A549 (cell line): ENCODE measurements around the gene TLCD3B. TPM values are rescaled to one million over a fixed set of nuclear protein-coding genes. Genes with fewer than 3 reads are reported as not detected.
A peak's percentile ranks its signal among the peaks of the same experiment; 100 is the strongest.

Source experiments
- ATAC-seq, 2 experiments: fragments of 200-7000 bp in 1 of 2; fragments of >200 bp in 1 of 2; cut with Nextera tagmentation in 1 of 2; cut with Tn5 transposase in 1 of 2; 3 replicates each; pipeline versions ENCODE4 v1.8.0 to v1.9.1; 2018 to 2020; ENCODE audit warnings: mild to moderate bottlenecking in 1 of 2, moderate library complexity in 1 of 2
- CTCF ChIA-PET: fragments of 300-600 bp; sonication (Branson Sonifier 250); formaldehyde crosslinking; extraction: SDS; loops from one replicate; lab custom pipeline; 2021; ENCODE audit warnings: antibody characterized with exemption, inconsistent platforms; lab: Yijun Ruan, JAX
- POLR2A ChIA-PET: fragments of 350-600 bp; formaldehyde crosslinking; extraction: SDS; loops from one replicate; lab custom pipeline; 2021; ENCODE audit warnings: antibody characterized with exemption, inconsistent platforms; lab: Yijun Ruan, JAX
- DNase-seq, 2 experiments: peaks; one replicate each; pipeline versions ENCODE4 v3.0.0 to v3.0.0-alpha.2; 2011 to 2016; ENCODE audit warnings: low read depth in 1 of 2, low spot score in 1 of 2
- FAIRE-seq: peaks from 2 replicates; lab custom pipeline; 2011; peaks lifted over from hg19 to GRCh38; lab: Jason Lieb, UNC
- H3K27ac ChIP-seq, 2 experiments: fragments of >200 bp; sonication (Bioruptor Twin); formaldehyde crosslinking; 3 replicates each; pipeline ENCODE4 v1.5.1; 2016 to 2017
- H3K4me1 ChIP-seq: fragments of >200 bp; sonication (Bioruptor Twin); formaldehyde crosslinking; 3 replicates; pipeline ENCODE4 v1.6.1; 2016
- H3K4me2 ChIP-seq: fragments of >200 bp; sonication (Bioruptor Twin); formaldehyde crosslinking; 3 replicates; pipeline ENCODE4 v1.6.1; 2016
- H3K4me3 ChIP-seq: fragments of >200 bp; sonication (Bioruptor Twin); formaldehyde crosslinking; 3 replicates; pipeline ENCODE4 v1.5.1; 2016
- H3K9me3 ChIP-seq: fragments of >200 bp; sonication (Bioruptor Twin); formaldehyde crosslinking; 3 replicates; pipeline ENCODE4 v1.6.1; 2016
- BHLHE40 ChIP-seq: IDR thresholded peaks from 2 replicates; pipeline ENCODE4 v1.6.1; 2012; ENCODE audit warnings: low read depth, low read length, inconsistent platforms
- CBX8 ChIP-seq: fragments of 200-600 bp; sonication (generic); IDR thresholded peaks from 2 replicates; pipeline ENCODE4 v1.6.1; 2016
- EHF ChIP-seq: fragments of 250-450 bp; sonication (Bioruptor Pico); IDR thresholded peaks from 2 replicates; pipeline ENCODE4 v1.5.0; 2020; ENCODE audit warnings: mild to moderate bottlenecking
- EHMT2 ChIP-seq: fragments of 200-600 bp; sonication (generic); IDR thresholded peaks from 2 replicates; pipeline ENCODE4 v1.6.1; 2016; ENCODE audit warnings: antibody characterized with exemption, low read depth, mild to moderate bottlenecking, moderate library complexity
- EP300 ChIP-seq, 2 experiments: fragments of >200 bp; sonication (Bioruptor Twin); formaldehyde crosslinking; IDR thresholded peaks; 2 replicates in 1 of 2; 3 replicates in 1 of 2; pipeline ENCODE4 v1.6.1; 2016 to 2017
- FOSB ChIP-seq: fragments of 250-450 bp; sonication (Bioruptor Pico); IDR thresholded peaks from 2 replicates; pipeline ENCODE4 v1.5.0; 2020; ENCODE audit warnings: mild to moderate bottlenecking, moderate library complexity
- FOSL2 ChIP-seq, 2 experiments: fragments of 450-650 bp in 1 of 2; fragments of >200 bp in 1 of 2; sonication (Bioruptor Twin) in 1 of 2; formaldehyde crosslinking; IDR thresholded peaks; 2 replicates each; pipeline versions ENCODE4 v1.5.0 to v1.6.1; 2016 to 2020; ENCODE audit warnings: mild to moderate bottlenecking in 1 of 2, moderate library complexity in 1 of 2
- FOXS1 ChIP-seq: fragments of 250-450 bp; sonication (Bioruptor Pico); IDR thresholded peaks from 2 replicates; pipeline ENCODE4 v1.5.0; 2020; ENCODE audit warnings: mild to moderate bottlenecking, moderate library complexity
- HEYL ChIP-seq: fragments of 250-450 bp; sonication (Bioruptor Pico); IDR thresholded peaks from 2 replicates; pipeline ENCODE4 v1.8.0; 2021; ENCODE audit warnings: mild to moderate bottlenecking, moderate library complexity
- HOXB5 ChIP-seq: fragments of 250-450 bp; sonication (Bioruptor Pico); IDR thresholded peaks from 2 replicates; pipeline ENCODE4 v1.5.0; 2020; ENCODE audit warnings: mild to moderate bottlenecking, moderate library complexity
- JUN ChIP-seq, 2 experiments: fragments of >200 bp; sonication (Bioruptor Twin); formaldehyde crosslinking; IDR thresholded peaks; 2 replicates in 1 of 2; 3 replicates in 1 of 2; pipeline ENCODE4 v1.6.1; 2016 to 2017
- JUNB ChIP-seq: fragments of >200 bp; sonication (Bioruptor Twin); formaldehyde crosslinking; IDR thresholded peaks from 2 replicates; pipeline ENCODE4 v1.6.1; 2016
- MYC ChIP-seq: IDR thresholded peaks from 2 replicates; pipeline ENCODE4 v1.6.1; 2012; ENCODE audit warnings: mild to moderate bottlenecking, inconsistent platforms, low read length, improper control_type of control experiment, borderline replicate concordance
- NFE2L2 ChIP-seq: fragments of 150-350 bp; conservative IDR thresholded peaks from 2 replicates; pipeline ENCODE4 v1.6.1; 2014; ENCODE audit warnings: low read length
- NPAS2 ChIP-seq: fragments of 250-450 bp; sonication (Bioruptor Pico); IDR thresholded peaks from 2 replicates; pipeline ENCODE4 v1.8.0; 2022; ENCODE audit warnings: mild to moderate bottlenecking, moderate library complexity, borderline replicate concordance
- NR3C1 ChIP-seq: fragments of >200 bp; sonication (Bioruptor Twin); formaldehyde crosslinking; IDR thresholded peaks from 3 replicates; pipeline ENCODE4 v1.6.1; 2017
- PHF8 ChIP-seq: fragments of 200-600 bp; sonication (generic); IDR thresholded peaks from 2 replicates; pipeline ENCODE4 v1.6.1; 2016; ENCODE audit warnings: low read depth, mild to moderate bottlenecking, antibody characterized with exemption, moderate library complexity, borderline replicate concordance
- POLR2A ChIP-seq: IDR thresholded peaks from 2 replicates; pipeline ENCODE4 v1.6.1; 2012; ENCODE audit warnings: mild to moderate bottlenecking, low read length
- POLR2AphosphoS2 ChIP-seq: conservative IDR thresholded peaks from 2 replicates; pipeline ENCODE4 v1.6.1; 2012; ENCODE audit warnings: low read length, improper control_type of control experiment, inconsistent platforms
- RCOR1 ChIP-seq: fragments of 150-350 bp; IDR thresholded peaks from 2 replicates; pipeline ENCODE4 v1.6.1; 2014; ENCODE audit warnings: antibody characterized with exemption, low read length, low read depth
- TP53 ChIP-seq: fragments of 250-450 bp; sonication (Bioruptor Pico); IDR thresholded peaks from 2 replicates; pipeline ENCODE4 v1.5.0; 2021; ENCODE audit warnings: mild to moderate bottlenecking, moderate library complexity
- ZSCAN20 ChIP-seq: fragments of 250-450 bp; sonication (Bioruptor Pico); IDR thresholded peaks from 2 replicates; pipeline ENCODE4 v1.8.0; 2022; ENCODE audit warnings: mild to moderate bottlenecking, moderate library complexity
- WGBS: methylation state at CpG from one replicate; pipeline ENCODE4 v1.1.6; 2017; ENCODE audit errors: missing lambda C conversion rate; 5-methylcytosine and 5-hydroxymethylcytosine counted together
- polyA plus RNA-seq, 4 experiments: library from polyadenylated mRNA; depleted of rRNA in 3 of 4; stranded (reverse); fragments of >200 nt; fragmentation: RNase III in 1 of 4; extraction: RNeasy Plus Mini Kit Qiagen cat#74134 plus additional on column Dnase treatment in 1 of 4; gene quantifications; 2 replicates in 3 of 4; 3 replicates in 1 of 4; pipeline ENCODE4 v1.2.3, GENCODE V29; 2011 to 2017
- TF ChIP-seq, protein P1 (sequence below): fragments of >200 bp; sonication (Bioruptor Twin); formaldehyde crosslinking; IDR thresholded peaks from 2 replicates; pipeline ENCODE4 v1.6.1; 2016
- TF ChIP-seq, protein P2 (sequence below): fragments of 200-600 bp; sonication (generic); IDR thresholded peaks from 2 replicates; pipeline ENCODE4 v1.6.1; 2016; ENCODE audit warnings: antibody characterized with exemption, mild to moderate bottlenecking, moderate library complexity

The TLCD3B gene
- polyA plus RNA-seq, 2 of the 4 experiments (the other 2 are of a cell fraction): 0.30 to 0.68 TPM

DNA sequence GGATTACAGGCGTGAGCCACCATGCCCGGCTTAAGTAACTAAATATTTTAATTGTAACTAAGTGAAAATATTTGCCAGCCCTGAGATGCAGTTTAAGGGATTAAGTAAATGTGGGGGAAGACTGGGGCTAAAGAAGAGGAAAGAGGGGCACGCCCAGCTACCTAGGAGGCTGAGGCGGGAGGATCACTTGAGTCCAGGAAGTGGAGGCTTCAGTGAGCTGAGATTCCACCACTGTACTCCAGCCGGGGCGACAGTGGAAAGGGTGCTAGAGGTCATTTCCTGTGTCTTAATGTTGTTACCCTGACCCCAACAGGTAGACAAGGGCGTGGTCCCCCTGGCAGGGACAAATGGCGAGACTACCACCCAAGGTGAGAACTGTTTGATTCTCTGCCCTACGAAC lies 37.3 kb upstream of the TLCD3B start:
- 0 out of 5 replicates have a peak, but pooled peaks of 1 of the 2 experiments have one; percentile 3 for TF ChIP-seq JUN (IDR thresholded peaks at IDR 0.05)
- TF ChIP-seq, protein P1, sequence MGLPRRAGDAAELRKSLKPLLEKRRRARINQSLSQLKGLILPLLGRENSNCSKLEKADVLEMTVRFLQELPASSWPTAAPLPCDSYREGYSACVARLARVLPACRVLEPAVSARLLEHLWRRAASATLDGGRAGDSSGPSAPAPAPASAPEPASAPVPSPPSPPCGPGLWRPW: no peak
- CTCF ChIA-PET: interaction anchor here (0.6 to 9.9 kb wide), 5 partner anchors 9 to 423 kb away, joined by 3 to 119 read pairs (median 4); partner anchors contain the start of genes PPP4C and TBX6
- POLR2A ChIA-PET: no interaction called here
- Histone ChIP-seq H3K27ac (peak overlapping the region in 1 of 2 experiments; percentile 17; a peak in 1 of 6 replicates), H3K4me2 (peak overlapping the region; percentile 97), H3K4me1 (peaks cover 32% of the 10 kb centered on the region), H3K9me3 (no peaks in the 10 kb centered on the region), H3K4me3 (no peak overlapping the region)
- ATAC-seq (no peak), DNase-seq (no peak), FAIRE-seq (no peak)
- 94% methylated on average over 9 of the region's 9 CpGs for WGBS

GRCh38 chr16:30067584-30067916 lies 36.5 kb upstream of the TLCD3B start:
- H3K4me2 ChIP-seq: peak overlapping the region; percentile 97
- H3K27ac ChIP-seq: peak overlapping the region; percentile 96 to 97
- FAIRE-seq: no peak
- no peak for TF ChIP-seq NR3C1
- TF ChIP-seq EHF: no peak
- TF ChIP-seq NPAS2: no peak
- TF ChIP-seq JUNB: no peak
- no peak for TF ChIP-seq MYC
- TF ChIP-seq FOSL2 (IDR thresholded peaks at IDR 0.05): no peak
- TF ChIP-seq FOSL2 (CRISPR knock-in tag; IDR thresholded peaks at IDR 0.05): no peak
- TF ChIP-seq, all 56 proteins: peak for 0
- ChIA-PET POLR2A (interaction anchor here (3.5 kb wide), 1 partner anchor 23 kb away, joined by 67 read pairs; the partner anchor contains the start of gene TBX6), CTCF (interaction anchor here (0.5 to 9.9 kb wide), 7 partner anchors 10 to 47 kb away, joined by 3 to 119 read pairs (median 13); partner anchors contain the start of genes PPP4C, TBX6 and TLCD3B)
- no peaks in the 10 kb centered on the region for H3K9me3 ChIP-seq
- 50% methylated on average over 6 of the region's 6 CpGs for WGBS
- peak overlapping the region; percentile 73 for H3K4me3 ChIP-seq
- no peak for DNase-seq
- ATAC-seq: no peak
- peaks cover 34% of the 10 kb centered on the region for H3K4me1 ChIP-seq

- FAIRE-seq: no peak
- Histone ChIP-seq H3K27ac (peak overlapping the region; percentile 96 to 97), H3K9me3 (no peaks in the 10 kb centered on the region), H3K4me2 (peak overlapping the region; percentile 97), H3K4me1 (peaks cover 34% of the 10 kb centered on the region), H3K4me3 (peak overlapping the region; percentile 73)
- ATAC-seq: no peak
- no peak for TF ChIP-seq HEYL (CRISPR knock-in tag)
- no peak for TF ChIP-seq NFE2L2
- TF ChIP-seq MYC: no peak
- TF ChIP-seq, protein P2, sequence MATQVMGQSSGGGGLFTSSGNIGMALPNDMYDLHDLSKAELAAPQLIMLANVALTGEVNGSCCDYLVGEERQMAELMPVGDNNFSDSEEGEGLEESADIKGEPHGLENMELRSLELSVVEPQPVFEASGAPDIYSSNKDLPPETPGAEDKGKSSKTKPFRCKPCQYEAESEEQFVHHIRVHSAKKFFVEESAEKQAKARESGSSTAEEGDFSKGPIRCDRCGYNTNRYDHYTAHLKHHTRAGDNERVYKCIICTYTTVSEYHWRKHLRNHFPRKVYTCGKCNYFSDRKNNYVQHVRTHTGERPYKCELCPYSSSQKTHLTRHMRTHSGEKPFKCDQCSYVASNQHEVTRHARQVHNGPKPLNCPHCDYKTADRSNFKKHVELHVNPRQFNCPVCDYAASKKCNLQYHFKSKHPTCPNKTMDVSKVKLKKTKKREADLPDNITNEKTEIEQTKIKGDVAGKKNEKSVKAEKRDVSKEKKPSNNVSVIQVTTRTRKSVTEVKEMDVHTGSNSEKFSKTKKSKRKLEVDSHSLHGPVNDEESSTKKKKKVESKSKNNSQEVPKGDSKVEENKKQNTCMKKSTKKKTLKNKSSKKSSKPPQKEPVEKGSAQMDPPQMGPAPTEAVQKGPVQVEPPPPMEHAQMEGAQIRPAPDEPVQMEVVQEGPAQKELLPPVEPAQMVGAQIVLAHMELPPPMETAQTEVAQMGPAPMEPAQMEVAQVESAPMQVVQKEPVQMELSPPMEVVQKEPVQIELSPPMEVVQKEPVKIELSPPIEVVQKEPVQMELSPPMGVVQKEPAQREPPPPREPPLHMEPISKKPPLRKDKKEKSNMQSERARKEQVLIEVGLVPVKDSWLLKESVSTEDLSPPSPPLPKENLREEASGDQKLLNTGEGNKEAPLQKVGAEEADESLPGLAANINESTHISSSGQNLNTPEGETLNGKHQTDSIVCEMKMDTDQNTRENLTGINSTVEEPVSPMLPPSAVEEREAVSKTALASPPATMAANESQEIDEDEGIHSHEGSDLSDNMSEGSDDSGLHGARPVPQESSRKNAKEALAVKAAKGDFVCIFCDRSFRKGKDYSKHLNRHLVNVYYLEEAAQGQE: no peak
- TF ChIP-seq EHMT2: no peak
- no peak for TF ChIP-seq ZSCAN20 (CRISPR knock-in tag)
- TF ChIP-seq RCOR1: no peak
- no peak for TF ChIP-seq POLR2AphosphoS2
- no peak for TF ChIP-seq POLR2A
- TF ChIP-seq FOSB: no peak
- no peak for TF ChIP-seq TP53 (CRISPR knock-in tag)
- TF ChIP-seq NR3C1: no peak
- TF ChIP-seq EP300 (IDR thresholded peaks at IDR 0.05): no peak
- TF ChIP-seq BHLHE40: no peak
- no peak for TF ChIP-seq CBX8
- TF ChIP-seq FOXS1 (CRISPR knock-in tag): no peak
- TF ChIP-seq NPAS2: no peak
- no peak for TF ChIP-seq HOXB5
- no peak for TF ChIP-seq JUNB
- TF ChIP-seq PHF8: no peak
- 25% methylated on average over 20 of the region's 21 CpGs for WGBS
- POLR2A ChIA-PET: interaction anchor here (1.9 to 3.5 kb wide), 3 partner anchors 7 to 24 kb away, joined by 14 to 67 read pairs (median 51); partner anchors contain the start of gene TBX6
- CTCF ChIA-PET: interaction anchor here (0.5 to 9.9 kb wide), 8 partner anchors 10 to 46 kb away, joined by 3 to 119 read pairs (median 14); partner anchors contain the start of genes PPP4C, TBX6 and TLCD3B
- no peak for DNase-seq
These were observed 35.9 kb upstream of the TLCD3B start for GRCh38 chr16:30066761-30067583.
